Measurements from ENCODE around the gene MAP7. TPM values are rescaled to one million over a fixed set of nuclear protein-coding genes. Genes with fewer than 3 reads are reported as not detected.
A peak's percentile ranks its signal among the peaks of the same experiment; 100 is the strongest.

The MAP7 gene
- total and polyA plus RNA-seq, 9 of the 15 experiments (the other 6 are each of a cell fraction or from before 2014, with no cell fraction given), result 0.76 to 7.7 (median 3.9) TPM

DNA sequence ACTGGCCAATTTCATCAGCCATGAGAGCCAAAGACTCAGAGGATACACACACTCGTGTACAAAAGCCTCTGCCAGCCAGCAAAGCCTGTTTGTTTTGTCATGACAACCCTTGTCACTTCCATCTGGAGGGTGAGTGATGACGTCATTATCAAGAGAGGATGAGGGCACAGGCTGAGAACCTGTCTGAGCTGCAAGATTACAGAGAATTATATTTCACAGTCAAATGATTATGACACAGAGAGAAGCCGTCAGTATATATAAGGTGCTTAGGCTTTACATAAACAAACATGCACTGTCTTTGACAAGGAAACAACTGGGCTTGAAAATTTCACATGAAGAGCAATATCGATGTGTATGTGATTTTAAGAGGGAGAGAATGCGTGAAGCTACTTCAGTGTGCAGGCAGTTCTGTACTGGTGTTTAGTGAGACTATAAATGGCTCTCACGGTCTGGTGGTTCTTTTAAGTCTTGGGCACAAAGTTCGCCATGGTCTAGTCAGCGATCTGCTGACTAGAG is 224.1 kb downstream of the MAP7 start (continued):
- TF ChIP-seq, protein P1, sequence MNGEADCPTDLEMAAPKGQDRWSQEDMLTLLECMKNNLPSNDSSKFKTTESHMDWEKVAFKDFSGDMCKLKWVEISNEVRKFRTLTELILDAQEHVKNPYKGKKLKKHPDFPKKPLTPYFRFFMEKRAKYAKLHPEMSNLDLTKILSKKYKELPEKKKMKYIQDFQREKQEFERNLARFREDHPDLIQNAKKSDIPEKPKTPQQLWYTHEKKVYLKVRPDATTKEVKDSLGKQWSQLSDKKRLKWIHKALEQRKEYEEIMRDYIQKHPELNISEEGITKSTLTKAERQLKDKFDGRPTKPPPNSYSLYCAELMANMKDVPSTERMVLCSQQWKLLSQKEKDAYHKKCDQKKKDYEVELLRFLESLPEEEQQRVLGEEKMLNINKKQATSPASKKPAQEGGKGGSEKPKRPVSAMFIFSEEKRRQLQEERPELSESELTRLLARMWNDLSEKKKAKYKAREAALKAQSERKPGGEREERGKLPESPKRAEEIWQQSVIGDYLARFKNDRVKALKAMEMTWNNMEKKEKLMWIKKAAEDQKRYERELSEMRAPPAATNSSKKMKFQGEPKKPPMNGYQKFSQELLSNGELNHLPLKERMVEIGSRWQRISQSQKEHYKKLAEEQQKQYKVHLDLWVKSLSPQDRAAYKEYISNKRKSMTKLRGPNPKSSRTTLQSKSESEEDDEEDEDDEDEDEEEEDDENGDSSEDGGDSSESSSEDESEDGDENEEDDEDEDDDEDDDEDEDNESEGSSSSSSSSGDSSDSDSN (IDR thresholded peaks at IDR 0.05; ENCODE audit: borderline replicate concordance in 1 of 2, low read depth in 2 of 2, low read length in 2 of 2), result no peak
- no peak for TF ChIP-seq ZNF79 (CRISPR knock-in tag; IDR thresholded peaks at IDR 0.05; ENCODE audit: low read depth)
- no peak for TF ChIP-seq ILK (tag; IDR thresholded peaks at IDR 0.05; ENCODE audit: borderline replicate concordance, low read depth)
- TF ChIP-seq, protein P2, sequence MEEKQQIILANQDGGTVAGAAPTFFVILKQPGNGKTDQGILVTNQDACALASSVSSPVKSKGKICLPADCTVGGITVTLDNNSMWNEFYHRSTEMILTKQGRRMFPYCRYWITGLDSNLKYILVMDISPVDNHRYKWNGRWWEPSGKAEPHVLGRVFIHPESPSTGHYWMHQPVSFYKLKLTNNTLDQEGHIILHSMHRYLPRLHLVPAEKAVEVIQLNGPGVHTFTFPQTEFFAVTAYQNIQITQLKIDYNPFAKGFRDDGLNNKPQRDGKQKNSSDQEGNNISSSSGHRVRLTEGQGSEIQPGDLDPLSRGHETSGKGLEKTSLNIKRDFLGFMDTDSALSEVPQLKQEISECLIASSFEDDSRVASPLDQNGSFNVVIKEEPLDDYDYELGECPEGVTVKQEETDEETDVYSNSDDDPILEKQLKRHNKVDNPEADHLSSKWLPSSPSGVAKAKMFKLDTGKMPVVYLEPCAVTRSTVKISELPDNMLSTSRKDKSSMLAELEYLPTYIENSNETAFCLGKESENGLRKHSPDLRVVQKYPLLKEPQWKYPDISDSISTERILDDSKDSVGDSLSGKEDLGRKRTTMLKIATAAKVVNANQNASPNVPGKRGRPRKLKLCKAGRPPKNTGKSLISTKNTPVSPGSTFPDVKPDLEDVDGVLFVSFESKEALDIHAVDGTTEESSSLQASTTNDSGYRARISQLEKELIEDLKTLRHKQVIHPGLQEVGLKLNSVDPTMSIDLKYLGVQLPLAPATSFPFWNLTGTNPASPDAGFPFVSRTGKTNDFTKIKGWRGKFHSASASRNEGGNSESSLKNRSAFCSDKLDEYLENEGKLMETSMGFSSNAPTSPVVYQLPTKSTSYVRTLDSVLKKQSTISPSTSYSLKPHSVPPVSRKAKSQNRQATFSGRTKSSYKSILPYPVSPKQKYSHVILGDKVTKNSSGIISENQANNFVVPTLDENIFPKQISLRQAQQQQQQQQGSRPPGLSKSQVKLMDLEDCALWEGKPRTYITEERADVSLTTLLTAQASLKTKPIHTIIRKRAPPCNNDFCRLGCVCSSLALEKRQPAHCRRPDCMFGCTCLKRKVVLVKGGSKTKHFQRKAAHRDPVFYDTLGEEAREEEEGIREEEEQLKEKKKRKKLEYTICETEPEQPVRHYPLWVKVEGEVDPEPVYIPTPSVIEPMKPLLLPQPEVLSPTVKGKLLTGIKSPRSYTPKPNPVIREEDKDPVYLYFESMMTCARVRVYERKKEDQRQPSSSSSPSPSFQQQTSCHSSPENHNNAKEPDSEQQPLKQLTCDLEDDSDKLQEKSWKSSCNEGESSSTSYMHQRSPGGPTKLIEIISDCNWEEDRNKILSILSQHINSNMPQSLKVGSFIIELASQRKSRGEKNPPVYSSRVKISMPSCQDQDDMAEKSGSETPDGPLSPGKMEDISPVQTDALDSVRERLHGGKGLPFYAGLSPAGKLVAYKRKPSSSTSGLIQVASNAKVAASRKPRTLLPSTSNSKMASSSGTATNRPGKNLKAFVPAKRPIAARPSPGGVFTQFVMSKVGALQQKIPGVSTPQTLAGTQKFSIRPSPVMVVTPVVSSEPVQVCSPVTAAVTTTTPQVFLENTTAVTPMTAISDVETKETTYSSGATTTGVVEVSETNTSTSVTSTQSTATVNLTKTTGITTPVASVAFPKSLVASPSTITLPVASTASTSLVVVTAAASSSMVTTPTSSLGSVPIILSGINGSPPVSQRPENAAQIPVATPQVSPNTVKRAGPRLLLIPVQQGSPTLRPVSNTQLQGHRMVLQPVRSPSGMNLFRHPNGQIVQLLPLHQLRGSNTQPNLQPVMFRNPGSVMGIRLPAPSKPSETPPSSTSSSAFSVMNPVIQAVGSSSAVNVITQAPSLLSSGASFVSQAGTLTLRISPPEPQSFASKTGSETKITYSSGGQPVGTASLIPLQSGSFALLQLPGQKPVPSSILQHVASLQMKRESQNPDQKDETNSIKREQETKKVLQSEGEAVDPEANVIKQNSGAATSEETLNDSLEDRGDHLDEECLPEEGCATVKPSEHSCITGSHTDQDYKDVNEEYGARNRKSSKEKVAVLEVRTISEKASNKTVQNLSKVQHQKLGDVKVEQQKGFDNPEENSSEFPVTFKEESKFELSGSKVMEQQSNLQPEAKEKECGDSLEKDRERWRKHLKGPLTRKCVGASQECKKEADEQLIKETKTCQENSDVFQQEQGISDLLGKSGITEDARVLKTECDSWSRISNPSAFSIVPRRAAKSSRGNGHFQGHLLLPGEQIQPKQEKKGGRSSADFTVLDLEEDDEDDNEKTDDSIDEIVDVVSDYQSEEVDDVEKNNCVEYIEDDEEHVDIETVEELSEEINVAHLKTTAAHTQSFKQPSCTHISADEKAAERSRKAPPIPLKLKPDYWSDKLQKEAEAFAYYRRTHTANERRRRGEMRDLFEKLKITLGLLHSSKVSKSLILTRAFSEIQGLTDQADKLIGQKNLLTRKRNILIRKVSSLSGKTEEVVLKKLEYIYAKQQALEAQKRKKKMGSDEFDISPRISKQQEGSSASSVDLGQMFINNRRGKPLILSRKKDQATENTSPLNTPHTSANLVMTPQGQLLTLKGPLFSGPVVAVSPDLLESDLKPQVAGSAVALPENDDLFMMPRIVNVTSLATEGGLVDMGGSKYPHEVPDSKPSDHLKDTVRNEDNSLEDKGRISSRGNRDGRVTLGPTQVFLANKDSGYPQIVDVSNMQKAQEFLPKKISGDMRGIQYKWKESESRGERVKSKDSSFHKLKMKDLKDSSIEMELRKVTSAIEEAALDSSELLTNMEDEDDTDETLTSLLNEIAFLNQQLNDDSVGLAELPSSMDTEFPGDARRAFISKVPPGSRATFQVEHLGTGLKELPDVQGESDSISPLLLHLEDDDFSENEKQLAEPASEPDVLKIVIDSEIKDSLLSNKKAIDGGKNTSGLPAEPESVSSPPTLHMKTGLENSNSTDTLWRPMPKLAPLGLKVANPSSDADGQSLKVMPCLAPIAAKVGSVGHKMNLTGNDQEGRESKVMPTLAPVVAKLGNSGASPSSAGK (IDR thresholded peaks at IDR 0.05), result peak; percentile 23; the same call in 1 of the 2 replicates
- TF ChIP-seq, protein P3, sequence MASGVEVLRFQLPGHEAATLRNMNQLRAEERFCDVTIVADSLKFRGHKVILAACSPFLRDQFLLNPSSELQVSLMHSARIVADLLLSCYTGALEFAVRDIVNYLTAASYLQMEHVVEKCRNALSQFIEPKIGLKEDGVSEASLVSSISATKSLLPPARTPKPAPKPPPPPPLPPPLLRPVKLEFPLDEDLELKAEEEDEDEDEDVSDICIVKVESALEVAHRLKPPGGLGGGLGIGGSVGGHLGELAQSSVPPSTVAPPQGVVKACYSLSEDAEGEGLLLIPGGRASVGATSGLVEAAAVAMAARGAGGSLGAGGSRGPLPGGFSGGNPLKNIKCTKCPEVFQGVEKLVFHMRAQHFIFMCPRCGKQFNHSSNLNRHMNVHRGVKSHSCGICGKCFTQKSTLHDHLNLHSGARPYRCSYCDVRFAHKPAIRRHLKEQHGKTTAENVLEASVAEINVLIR (CRISPR knock-in tag; IDR thresholded peaks at IDR 0.05), result peak; percentile 68
- no peak for TF ChIP-seq NR3C1 (CRISPR knock-in tag; IDR thresholded peaks at IDR 0.05)
- no peak for TF ChIP-seq TEAD1 (CRISPR knock-in tag; IDR thresholded peaks at IDR 0.05)
- no peak for TF ChIP-seq SMARCA5 (IDR thresholded peaks at IDR 0.05)
- no peak for TF ChIP-seq ZNF586 (CRISPR knock-in tag; conservative IDR thresholded peaks at IDR 0.05)
- no peak for TF ChIP-seq ZFP30 (CRISPR knock-in tag; IDR thresholded peaks at IDR 0.05; ENCODE audit: borderline replicate concordance)
- no peak for TF ChIP-seq SNIP1 (IDR thresholded peaks at IDR 0.05; ENCODE audit: low read depth)
- no peak for TF ChIP-seq BMI1 (IDR thresholded peaks at IDR 0.05; ENCODE audit: low read length)
- TF ChIP-seq PURB (CRISPR knock-in tag; IDR thresholded peaks at IDR 0.05; ENCODE audit: low read depth), result no peak
- peak; percentile 91 for TF ChIP-seq FOXJ2 (tag; IDR thresholded peaks at IDR 0.05)
